HepG2 (cell line): ENCODE data around the gene KIF22. TPM values are rescaled to one million over a fixed set of nuclear protein-coding genes. Genes with fewer than 3 reads are reported as not detected.
A peak's percentile ranks its signal among the peaks of the same experiment; 100 is the strongest.

Experiments
- AHR ChIP-seq: IDR thresholded peaks from 2 replicates; pipeline ENCODE4 v1.6.1; 2018; ENCODE audit warnings: missing genetic modification reagents, missing compliant biosample characterization
- GRHL1 ChIP-seq: sonication (generic); formaldehyde crosslinking; conservative IDR thresholded peaks from 2 replicates; pipeline ENCODE4 v1.8.0; 2022; ENCODE audit warnings: missing genetic modification reagents
- HNRNPK ChIP-seq: fragments of 200-400 bp; formaldehyde crosslinking; IDR thresholded peaks from 2 replicates; pipeline ENCODE4 v1.6.1; 2018; ENCODE audit warnings: low read length, low read depth, moderate library complexity, mild to moderate bottlenecking; ENCODE audit not compliant: poor library complexity, severe bottlenecking
- MAX ChIP-seq: IDR thresholded peaks from 2 replicates; pipeline ENCODE4 v1.6.1; 2012; ENCODE audit warnings: inconsistent platforms
- MAZ ChIP-seq, 2 experiments: sonication (generic) in 1 of 2; formaldehyde crosslinking in 1 of 2; IDR thresholded peaks; 2 replicates each; pipeline versions ENCODE4 v1.5.0 to v1.6.1; 2012 to 2020; ENCODE audit warnings: low read depth in 2 of 2, mild to moderate bottlenecking in 2 of 2, borderline replicate concordance in 1 of 2, improper control_type of control experiment in 1 of 2, low read length in 1 of 2, missing genetic modification reagents in 1 of 2, moderate library complexity in 1 of 2
- NCOA2 ChIP-seq: sonication (generic); formaldehyde crosslinking; IDR thresholded peaks from 2 replicates; pipeline ENCODE4 v1.8.0; 2022; ENCODE audit warnings: inconsistent platforms
- NONO ChIP-seq, 2 experiments: fragments of 450-650 bp in 1 of 2; sonication (generic) in 1 of 2; formaldehyde crosslinking in 1 of 2; IDR thresholded peaks in 1 of 2; conservative IDR thresholded peaks in 1 of 2; 2 replicates each; pipeline versions ENCODE4 v1.6.1 to v1.8.0; 2017 to 2022; ENCODE audit warnings: mild to moderate bottlenecking in 1 of 2, missing genetic modification reagents in 1 of 2, moderate library complexity in 1 of 2
- PAWR ChIP-seq: sonication (generic); formaldehyde crosslinking; IDR thresholded peaks from 2 replicates; pipeline ENCODE4 v1.4.0; 2020; ENCODE audit warnings: missing genetic modification reagents, mild to moderate bottlenecking, borderline replicate concordance
- PCBP2 ChIP-seq: fragments of 200-400 bp; formaldehyde crosslinking; optimal IDR thresholded peaks from 2 replicates; pipeline ENCODE3; 2018; ENCODE audit warnings: low read length, low read depth; ENCODE audit not compliant: poor library complexity, severe bottlenecking
- POGZ ChIP-seq: sonication (generic); formaldehyde crosslinking; IDR thresholded peaks from 2 replicates; pipeline ENCODE4 v1.4.0; 2020; ENCODE audit warnings: mild to moderate bottlenecking, missing genetic modification reagents
- PRDM10 ChIP-seq: sonication (generic); formaldehyde crosslinking; IDR thresholded peaks from 2 replicates; pipeline ENCODE4 v1.4.0; 2020; ENCODE audit warnings: low read depth, missing genetic modification reagents
- RBAK ChIP-seq: sonication (generic); formaldehyde crosslinking; IDR thresholded peaks from 2 replicates; pipeline ENCODE4 v1.5.1; 2020; ENCODE audit warnings: mild to moderate bottlenecking, missing genetic modification reagents
- SNAPC2 ChIP-seq: sonication (generic); formaldehyde crosslinking; IDR thresholded peaks from 2 replicates; pipeline ENCODE4 v1.8.1; 2022; ENCODE audit warnings: mild to moderate bottlenecking, missing genetic modification reagents
- SSRP1 ChIP-seq: IDR thresholded peaks from 2 replicates; pipeline ENCODE4 v1.6.1; 2016; ENCODE audit warnings: control low read depth
- TBP ChIP-seq: sonication (generic); formaldehyde crosslinking; IDR thresholded peaks from 2 replicates; pipeline ENCODE4 v1.5.0; 2020; ENCODE audit warnings: missing genetic modification reagents
- THRA ChIP-seq: sonication (generic); formaldehyde crosslinking; IDR thresholded peaks from 2 replicates; pipeline ENCODE4 v1.4.0; 2020; ENCODE audit warnings: missing genetic modification reagents, borderline replicate concordance
- ZNF296 ChIP-seq: sonication (generic); formaldehyde crosslinking; conservative IDR thresholded peaks from 2 replicates; pipeline ENCODE4 v1.5.0; 2020; ENCODE audit warnings: mild to moderate bottlenecking, missing genetic modification reagents
- ZNF562 ChIP-seq: sonication (generic); formaldehyde crosslinking; IDR thresholded peaks from 2 replicates; pipeline ENCODE4 v1.8.0; 2022; ENCODE audit warnings: missing genetic modification reagents, borderline replicate concordance
- ZNF691 ChIP-seq: sonication (generic); formaldehyde crosslinking; IDR thresholded peaks from 2 replicates; pipeline ENCODE4 v1.4.0; 2020; ENCODE audit warnings: missing genetic modification reagents, low read depth, mild to moderate bottlenecking, borderline replicate concordance
- ZNF841 ChIP-seq: sonication (generic); formaldehyde crosslinking; IDR thresholded peaks from 2 replicates; pipeline ENCODE4 v1.8.1; 2023; ENCODE audit warnings: missing genetic modification reagents, borderline replicate concordance
- ZSCAN9 ChIP-seq: IDR thresholded peaks from 2 replicates; pipeline ENCODE4 v1.6.1; 2016; ENCODE audit warnings: borderline replicate concordance
- polyA plus RNA-seq, 8 experiments: library from polyadenylated mRNA; depleted of rRNA in 3 of 8; stranded (reverse) in 7 of 8; unstranded in 1 of 8; fragments of >200 nt; fragmentation: Illumina TruSeq in 4 of 8; extraction: Trizol in 4 of 8; gene quantifications; 2 replicates each; pipeline versions ENCODE4 v1.2.1 to v1.2.3, GENCODE V29; 2011 to 2016; ENCODE audit warnings: low read depth in 4 of 8, missing spikeins in 1 of 8, mixed read lengths in 1 of 8; ENCODE audit not compliant: insufficient read depth in 1 of 8
- total RNA-seq, 5 experiments: library from RNA; depleted of rRNA; stranded (reverse); fragments of >200 nt; fragmentation: Illumina TruSeq; extraction: Trizol; gene quantifications; 2 replicates each; pipeline ENCODE4 v1.2.3, GENCODE V29; 2016; ENCODE audit warnings: low read depth in 1 of 5

Gene KIF22
- total and polyA plus RNA-seq, 2 of the 13 experiments (the other 11 are each of a cell fraction or from before 2014, with no cell fraction given): 95.8 to 118 TPM

- TF ChIP-seq ZNF691 (CRISPR knock-in tag) (no peak), ZNF562 (CRISPR knock-in tag) (no peak), MAX (no peak), MAZ (IDR thresholded peaks at IDR 0.05; ENCODE audit: borderline replicate concordance, low read depth, low read length) (no peak), MAZ (CRISPR knock-in tag; IDR thresholded peaks at IDR 0.05; ENCODE audit: low read depth) (no peak), POGZ (no peak), AHR (no peak), PAWR (no peak), GRHL1 (CRISPR knock-in tag) (no peak), ZNF841 (CRISPR knock-in tag) (no peak), NONO (IDR thresholded peaks at IDR 0.05) (no peak), NONO (CRISPR knock-in tag; conservative IDR thresholded peaks at IDR 0.05) (no peak), TBP (CRISPR knock-in tag) (no peak), ZSCAN9 (no peak), PRDM10 (CRISPR knock-in tag) (no peak), ZNF296 (CRISPR knock-in tag) (no peak), SSRP1 (CRISPR knock-in tag) (no peak), THRA (CRISPR knock-in tag) (no peak), SNAPC2 (CRISPR knock-in tag) (no peak), NCOA2 (CRISPR knock-in tag) (no peak), HNRNPK (no peak), RBAK (no peak), PCBP2 (peak; percentile 52)
These were observed 24.6 kb downstream of the KIF22 start (continued) for GRCh38 chr16:29815032-29815721.
